ENCODE measurements around the gene GJB1.

GRCh38 chrX:71221145-71221544 lies 1.9 kb upstream of the GJB1 start:
- TF ChIP-seq CTCF (conservative IDR thresholded peaks at IDR 0.05; ENCODE audit: low read depth, low read length) (no peak), EZH2 (IDR thresholded peaks at IDR 0.05; ENCODE audit: borderline replicate concordance, low read depth, low read length, poor library complexity, severe bottlenecking) (no peak)

Data from A673 (cell line).